ENCODE data around the gene DNLZ. TPM values are rescaled to one million over a fixed set of nuclear protein-coding genes. Genes with fewer than 3 reads are reported as not detected.

The DNLZ gene
- total RNA-seq, 3 donors from 2014 or later: 9.3 to 17.1 (median 10.8) TPM

DNA sequence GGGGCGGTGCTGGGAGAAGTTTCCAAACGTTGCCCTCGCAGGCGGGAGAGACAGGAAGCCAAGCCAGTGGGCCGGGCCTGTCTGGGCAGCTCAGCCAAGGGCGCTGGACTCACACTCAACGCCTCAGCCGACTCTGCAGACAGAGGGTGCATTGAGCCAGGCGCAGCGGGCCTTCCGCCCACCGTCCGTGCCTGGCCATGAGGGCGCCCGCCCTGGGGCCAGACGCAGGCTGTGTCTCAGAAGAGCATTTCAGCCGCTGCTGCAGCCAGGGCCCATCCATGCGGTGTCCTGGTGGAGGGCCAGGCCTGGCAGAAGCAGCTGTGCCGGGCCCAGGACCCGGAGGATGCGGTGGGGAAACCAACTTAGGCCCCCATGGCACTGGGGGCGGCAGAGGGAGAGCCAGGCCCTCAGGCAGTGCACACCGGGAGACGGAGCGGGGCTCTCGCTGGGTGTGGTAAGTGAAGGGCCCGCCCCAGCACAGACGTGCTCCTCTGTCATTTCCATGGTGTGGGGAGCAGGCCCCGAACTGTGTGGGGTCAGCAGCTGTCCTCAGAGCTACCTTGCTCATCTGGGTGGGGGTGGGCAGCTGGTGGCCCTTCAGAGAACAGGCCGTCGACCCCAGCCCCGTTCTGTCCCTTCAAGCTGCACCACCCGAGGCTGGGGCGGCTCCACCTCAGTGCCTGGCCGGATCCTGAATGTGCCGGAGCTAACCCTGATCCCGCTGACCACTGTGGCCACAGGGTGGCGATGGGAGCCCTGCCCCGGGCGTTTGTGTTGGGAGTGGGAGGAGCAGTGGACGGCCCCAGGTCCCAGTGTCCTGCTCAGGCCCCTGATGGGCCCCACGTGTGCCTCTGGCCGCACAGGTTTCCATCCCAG lies 18.0 kb downstream of the DNLZ start:
- no peaks in the 10 kb centered on the region for H3K36me3 ChIP-seq (ENCODE audit: low read depth)
- ATAC-seq (peak; percentile 55), DNase-seq (peak in 2 of 3 donors; percentile 58 to 65)
- intact Hi-C loops (cut with DNase I, micrococcal nuclease): no loop called here
- H3K9me3 ChIP-seq: no peaks in the 10 kb centered on the region
- peaks cover 18% of the 10 kb centered on the region for H3K4me1 ChIP-seq (ENCODE audit: low read depth)
- H3K4me3 ChIP-seq: no peak overlapping the region
- TF ChIP-seq, protein P1, sequence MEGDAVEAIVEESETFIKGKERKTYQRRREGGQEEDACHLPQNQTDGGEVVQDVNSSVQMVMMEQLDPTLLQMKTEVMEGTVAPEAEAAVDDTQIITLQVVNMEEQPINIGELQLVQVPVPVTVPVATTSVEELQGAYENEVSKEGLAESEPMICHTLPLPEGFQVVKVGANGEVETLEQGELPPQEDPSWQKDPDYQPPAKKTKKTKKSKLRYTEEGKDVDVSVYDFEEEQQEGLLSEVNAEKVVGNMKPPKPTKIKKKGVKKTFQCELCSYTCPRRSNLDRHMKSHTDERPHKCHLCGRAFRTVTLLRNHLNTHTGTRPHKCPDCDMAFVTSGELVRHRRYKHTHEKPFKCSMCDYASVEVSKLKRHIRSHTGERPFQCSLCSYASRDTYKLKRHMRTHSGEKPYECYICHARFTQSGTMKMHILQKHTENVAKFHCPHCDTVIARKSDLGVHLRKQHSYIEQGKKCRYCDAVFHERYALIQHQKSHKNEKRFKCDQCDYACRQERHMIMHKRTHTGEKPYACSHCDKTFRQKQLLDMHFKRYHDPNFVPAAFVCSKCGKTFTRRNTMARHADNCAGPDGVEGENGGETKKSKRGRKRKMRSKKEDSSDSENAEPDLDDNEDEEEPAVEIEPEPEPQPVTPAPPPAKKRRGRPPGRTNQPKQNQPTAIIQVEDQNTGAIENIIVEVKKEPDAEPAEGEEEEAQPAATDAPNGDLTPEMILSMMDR (IDR thresholded peaks at IDR 0.05): no peak

DNA sequence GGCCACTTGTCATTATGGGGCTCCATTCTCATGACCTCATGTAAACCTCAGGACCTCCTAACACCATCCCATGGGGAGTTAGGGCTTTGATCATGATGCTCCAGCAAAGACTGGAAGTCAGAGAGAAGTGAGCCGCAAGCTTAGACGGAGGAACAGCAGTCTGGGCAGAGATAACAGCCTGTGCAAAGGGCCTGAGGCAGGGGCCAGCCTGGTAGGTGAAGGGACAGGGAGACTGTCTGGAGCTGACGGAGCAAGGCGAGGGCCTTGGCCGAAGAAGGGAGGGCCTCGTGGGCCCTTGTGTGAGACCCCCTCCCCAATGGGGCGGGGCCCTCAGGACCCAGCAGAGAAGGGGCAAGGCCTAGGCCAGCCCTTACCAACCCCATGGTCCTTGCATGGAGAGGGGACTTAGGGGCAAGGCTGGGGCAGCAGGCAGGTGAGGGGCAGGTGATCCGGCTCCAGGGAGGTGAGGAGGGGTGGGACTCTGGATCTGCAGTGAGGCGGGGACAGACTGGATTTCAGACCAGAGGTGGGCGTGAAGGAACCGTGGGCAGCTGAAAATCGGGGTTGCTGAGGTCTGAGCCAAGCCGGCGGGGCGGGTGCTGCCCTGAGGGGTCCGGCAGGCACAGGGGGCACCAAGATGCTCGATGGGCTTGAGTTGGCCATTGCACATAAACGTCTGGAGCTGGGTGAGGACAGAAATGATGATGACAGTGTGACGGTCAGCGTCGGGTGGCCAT lies 18.8 kb downstream of the DNLZ start:
- ATAC-seq: no peak
- H3K4me1 ChIP-seq (ENCODE audit: low read depth): peaks cover 18% of the 10 kb centered on the region
- no peak overlapping the region for H3K4me3 ChIP-seq
- TF ChIP-seq, protein P1 (IDR thresholded peaks at IDR 0.05): no peak
- no peaks in the 10 kb centered on the region for H3K9me3 ChIP-seq
- H3K36me3 ChIP-seq (ENCODE audit: low read depth): no peaks in the 10 kb centered on the region
- DNase-seq: no peak
- intact Hi-C loops (cut with DNase I, micrococcal nuclease): no loop called here

DNA sequence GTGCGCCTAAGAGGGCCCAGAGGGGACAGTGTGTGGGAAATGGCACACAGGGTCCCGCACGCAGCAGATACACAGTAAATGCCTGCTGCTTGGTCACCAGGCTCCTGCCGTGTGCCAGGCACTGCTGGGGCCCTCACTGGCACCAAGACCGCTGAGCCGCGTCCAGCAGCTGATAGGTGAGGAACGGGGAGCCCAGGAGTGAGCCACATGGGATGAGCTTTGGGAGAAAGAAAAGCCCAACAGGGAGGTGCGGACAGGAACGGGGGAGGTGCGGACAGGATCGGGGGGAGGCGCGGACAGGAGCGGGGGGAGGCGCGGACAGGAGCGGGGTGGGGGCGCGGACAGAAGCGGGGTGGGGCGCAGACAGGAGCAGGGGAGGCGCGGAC lies 19.7 kb downstream of the DNLZ start:
- no peak for DNase-seq
- Histone ChIP-seq H3K36me3 (ENCODE audit: low read depth) (no peaks in the 10 kb centered on the region), H3K4me3 (no peak overlapping the region), H3K9me3 (no peaks in the 10 kb centered on the region), H3K4me1 (ENCODE audit: low read depth) (peaks cover 18% of the 10 kb centered on the region)
- ATAC-seq: no peak
- intact Hi-C loops (cut with DNase I, micrococcal nuclease): no loop called here
- TF ChIP-seq, protein P1 (IDR thresholded peaks at IDR 0.05): no peak

DNA sequence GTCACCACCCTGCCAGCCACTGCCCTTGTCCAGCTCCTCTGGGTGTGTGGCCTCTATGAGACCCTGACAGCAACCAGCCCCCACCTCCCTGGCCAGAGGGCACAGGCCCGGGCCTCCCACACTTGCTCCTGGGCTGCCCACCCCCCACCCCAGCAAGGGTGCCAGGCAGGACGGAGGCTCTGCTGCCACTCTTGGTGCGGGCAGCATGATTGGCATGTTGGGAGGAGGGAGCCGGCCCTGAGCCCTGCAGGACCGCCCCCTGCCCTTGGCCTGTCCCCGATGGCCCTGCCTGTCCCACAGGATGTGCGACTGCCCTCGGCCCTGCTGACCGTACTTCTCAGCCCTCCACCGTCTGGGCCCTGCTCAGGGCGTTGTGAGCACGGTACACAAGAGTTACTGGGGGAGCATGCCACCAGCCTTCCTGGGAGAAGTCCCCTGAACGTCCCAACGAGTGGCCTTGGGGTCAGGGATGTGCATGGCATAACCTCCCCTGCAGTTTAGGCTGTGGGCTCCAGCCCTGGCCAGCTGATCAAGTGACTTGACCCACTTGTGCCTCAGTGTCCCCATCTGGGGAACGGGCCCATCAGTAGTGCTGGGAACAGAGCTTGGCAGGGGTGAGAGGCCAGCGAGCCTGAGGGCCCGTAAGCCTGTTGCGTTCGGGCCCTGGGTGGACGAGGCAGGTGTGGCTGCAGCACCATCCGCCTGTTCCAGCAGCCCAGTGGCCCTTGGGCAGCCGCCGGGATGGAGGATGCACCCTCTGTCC lies 20.2 kb downstream of the DNLZ start:
- ATAC-seq: no peak
- intact Hi-C loops (cut with DNase I, micrococcal nuclease): no loop called here
- Histone ChIP-seq H3K36me3 (ENCODE audit: low read depth) (no peaks in the 10 kb centered on the region), H3K4me1 (ENCODE audit: low read depth) (peaks cover 18% of the 10 kb centered on the region), H3K4me3 (no peak overlapping the region), H3K9me3 (no peaks in the 10 kb centered on the region)
- TF ChIP-seq, protein P1 (IDR thresholded peaks at IDR 0.05): no peak
- no peak for DNase-seq
